HG03159 (cell line): ENCODE data around the gene HAAO.
"Not testable (repeated sequence)": the region's sequence is repeated elsewhere in the genome, so short reads cannot be mapped to it uniquely, and the experiment has no call there.

Experiments used
- ATAC-seq: cut with Tn5 transposase; IDR thresholded peaks from one replicate; pipeline ENCODE4 v1.9.1; 2021; ENCODE audit warnings: mild to moderate bottlenecking, moderate library complexity; ENCODE audit not compliant: unreplicated experiment

Gene HAAO

GRCh38 chr2:42752816-42753813 is 39.3 kb downstream of the HAAO start:
- ATAC-seq: no peak

GRCh38 chr2:42752314-42752713 is 40.1 kb downstream of the HAAO start:
- ATAC-seq: peak; percentile 51

GRCh38 chr2:42748840-42749239 is 43.5 kb downstream of the HAAO start:
- no peak for ATAC-seq

- no peak for ATAC-seq
Observed at GRCh38 chr2:42747422-42747821, 45.0 kb downstream of the HAAO start.

- no peak for ATAC-seq
Observed at GRCh38 chr2:42744545-42745082, 47.8 kb downstream of the HAAO start.

- ATAC-seq: no peak
Observed at GRCh38 chr2:42743659-42743990, 48.8 kb downstream of the HAAO start.

- no peak for ATAC-seq
Observed at GRCh38 chr2:42742740-42743658, 49.4 kb downstream of the HAAO start.

GRCh38 chr2:42741140-42741539 is 51.2 kb downstream of the HAAO start:
- no peak for ATAC-seq

GRCh38 chr2:42736598-42737322 is 55.6 kb downstream of the HAAO start:
- no peak for ATAC-seq

GRCh38 chr2:42733852-42734251 is 58.5 kb downstream of the HAAO start:
- ATAC-seq: no peak

- ATAC-seq: not testable (repeated sequence)
Observed at GRCh38 chr2:42731316-42731715, 61.1 kb downstream of the HAAO start.

- ATAC-seq: no peak
Observed at GRCh38 chr2:42726680-42727079, 65.7 kb downstream of the HAAO start.

GRCh38 chr2:42725657-42726056 is 66.7 kb downstream of the HAAO start:
- no peak for ATAC-seq

- no peak for ATAC-seq
Observed at GRCh38 chr2:42724886-42725285, 67.5 kb downstream of the HAAO start.

GRCh38 chr2:42723465-42723864 is 68.9 kb downstream of the HAAO start:
- ATAC-seq: no peak

- ATAC-seq: peak; percentile 95
Observed at GRCh38 chr2:42722320-42723190, 69.8 kb downstream of the HAAO start.

GRCh38 chr2:42721898-42722297 is 70.5 kb downstream of the HAAO start:
- ATAC-seq: no peak
